ENCODE data around the gene ZNF362.

The ZNF362 gene

DNA sequence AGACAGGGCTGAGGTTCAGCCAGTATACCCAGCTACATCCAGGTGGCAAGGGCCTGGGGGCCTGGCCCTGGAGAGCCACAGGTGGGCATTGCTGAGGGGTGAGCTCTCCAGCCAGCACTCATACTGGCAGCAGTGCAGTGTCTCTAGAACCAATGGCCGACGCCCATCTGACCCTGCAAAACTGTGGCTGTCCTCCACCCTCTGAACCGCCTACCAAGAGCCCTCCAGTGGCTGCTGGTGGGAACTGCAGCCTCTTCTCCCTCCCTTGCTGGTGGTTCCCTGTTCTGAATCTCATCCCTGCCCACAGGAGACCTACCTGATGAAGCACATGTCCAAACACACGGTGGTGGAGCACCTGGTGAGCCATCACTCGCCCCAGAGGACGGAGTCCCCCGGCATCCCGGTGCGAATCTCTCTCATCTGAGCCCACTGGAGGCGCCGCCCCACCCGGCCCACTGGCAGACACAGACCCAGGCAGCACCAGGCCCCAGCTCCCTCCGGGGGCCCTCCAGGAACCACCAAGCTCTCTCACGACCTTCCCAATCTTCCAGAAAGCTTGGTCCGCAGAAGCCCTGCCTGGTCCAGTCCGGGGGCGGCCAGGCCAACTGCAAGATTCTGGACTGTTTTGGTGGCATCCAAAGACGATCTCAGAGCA, 42.5 kb downstream of the ZNF362 start:
- Histone ChIP-seq H3K9me3 (no peaks in the 10 kb centered on the region), H3K36me3 (peaks cover 18 to 67% (median 46%) of the 10 kb centered on the region in 3 donors), H3K4me1 (peaks cover 0 to 32% (median 18%) of the 10 kb centered on the region in 4 donors), H3K27ac (peak overlapping the region; percentile 35 to 48), H3K27me3 (no peaks in the 10 kb centered on the region), H3K4me3 (no peak overlapping the region)
- peak; percentile 84 to 90 for TF ChIP-seq CTCF (IDR thresholded peaks at IDR 0.05)
- intact Hi-C loops (cut with DNase I; ENCODE audit: low total_unique reads): loop anchor here (5.0 kb wide), 2 partner anchors 36 to 169 kb away; no protein-coding TSS in a partner anchor
- DNase-seq: peak; percentile 74 to 83

GRCh38 chr1:33299461-33300155, 43.3 kb downstream of the ZNF362 start:
- H3K27ac ChIP-seq: peak overlapping the region in 1 of 2 donors; percentile 25
- peaks cover 0 to 32% (median 18%) of the 10 kb centered on the region in 4 donors for H3K4me1 ChIP-seq

DNA sequence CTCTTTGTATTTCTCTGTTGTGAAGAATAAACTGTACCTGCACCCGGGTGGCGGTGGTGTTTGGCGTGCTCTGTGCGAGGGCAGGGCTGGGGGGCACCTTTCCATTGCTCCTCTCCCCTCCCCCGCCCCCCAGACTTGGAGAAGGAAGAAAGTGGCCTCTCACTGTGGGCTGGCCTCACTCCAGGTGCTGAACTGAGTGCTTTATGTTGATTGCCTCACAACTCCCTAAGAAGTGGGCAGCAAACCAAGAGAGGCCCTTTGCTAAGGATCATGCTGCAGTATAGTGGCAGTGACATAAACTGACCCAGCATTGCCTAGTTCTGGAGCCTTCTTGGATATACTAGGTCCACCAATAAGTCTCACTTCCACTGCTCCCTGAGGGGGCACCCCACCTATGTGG, 44.4 kb downstream of the ZNF362 start:
- Histone ChIP-seq H3K4me3 (no peak overlapping the region), H3K27me3 (no peaks in the 10 kb centered on the region), H3K4me1 (peaks cover 0 to 25% (median 13%) of the 10 kb centered on the region in 4 donors), H3K9me3 (no peaks in the 10 kb centered on the region), H3K36me3 (peaks cover 18 to 49% (median 30%) of the 10 kb centered on the region in 3 donors), H3K27ac (peak overlapping the region in 1 of 2 donors; percentile 43)
- intact Hi-C loops (cut with DNase I; ENCODE audit: low total_unique reads): loop anchor here (2.0 kb wide), 1 partner anchor 66 kb away; no protein-coding TSS in a partner anchor
- peak; percentile 79 to 82 for DNase-seq
- TF ChIP-seq CTCF (IDR thresholded peaks at IDR 0.05): no peak

More at GRCh38 chr1:33299461-33300155, 43.3 kb downstream of the ZNF362 start:
- Histone ChIP-seq H3K27me3 (no peaks in the 10 kb centered on the region), H3K9me3 (no peaks in the 10 kb centered on the region), H3K36me3 (peaks cover 18 to 58% (median 37%) of the 10 kb centered on the region in 3 donors), H3K4me3 (no peak overlapping the region)
- peak; percentile 18 to 56 for DNase-seq
- intact Hi-C loops (cut with DNase I; ENCODE audit: low total_unique reads): loop anchor here (2.0 to 5.0 kb wide), 3 partner anchors 37 to 168 kb away; no protein-coding TSS in a partner anchor
- no peak for TF ChIP-seq CTCF (IDR thresholded peaks at IDR 0.05)

GRCh38 chr1:33301273-33301984, 45.1 kb downstream of the ZNF362 start:
- DNase-seq: peak; percentile 49 to 62
- Histone ChIP-seq H3K4me1 (peaks cover 0 to 22% (median 13%) of the 10 kb centered on the region in 4 donors), H3K27me3 (peaks cover 0 to 4% of the 10 kb centered on the region in 2 donors), H3K4me3 (no peak overlapping the region), H3K9me3 (no peaks in the 10 kb centered on the region), H3K27ac (peak overlapping the region in 1 of 2 donors; percentile 43), H3K36me3 (peaks cover 18 to 43% (median 25%) of the 10 kb centered on the region in 3 donors)
- TF ChIP-seq CTCF (IDR thresholded peaks at IDR 0.05): no peak
- intact Hi-C loops (cut with DNase I; ENCODE audit: low total_unique reads): loop anchor here (2.0 kb wide), 1 partner anchor 65 kb away; no protein-coding TSS in a partner anchor

DNA sequence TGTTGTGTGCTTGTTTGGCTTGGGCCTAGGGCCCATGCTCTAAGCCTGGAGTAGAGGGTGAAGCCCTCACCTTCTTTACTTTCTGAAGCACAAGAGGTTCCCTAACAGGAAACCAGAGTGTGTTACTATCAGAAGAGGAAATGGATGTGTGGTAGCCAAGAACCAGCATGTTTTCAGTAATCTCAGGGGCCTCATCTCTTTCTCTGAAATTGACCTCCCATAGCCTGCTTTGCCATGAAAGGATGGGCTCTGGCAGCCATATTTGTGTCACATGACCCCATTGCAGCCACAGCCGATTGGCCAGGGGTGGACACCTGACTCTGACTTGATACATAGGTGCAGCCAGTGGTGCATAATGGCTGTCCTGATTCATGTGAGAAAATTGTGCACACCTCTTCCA, 46.0 kb downstream of the ZNF362 start:
- TF ChIP-seq CTCF (IDR thresholded peaks at IDR 0.05): no peak
- peaks cover 11 to 35% (median 19%) of the 10 kb centered on the region in 3 donors for H3K36me3 ChIP-seq
- intact Hi-C loops (cut with DNase I; ENCODE audit: low total_unique reads): no loop called here
- H3K27me3 ChIP-seq: peaks cover 0 to 9% of the 10 kb centered on the region in 2 donors
- DNase-seq: peak in 1 of 2 donors; percentile 44
- H3K9me3 ChIP-seq: no peaks in the 10 kb centered on the region
- no peak overlapping the region for H3K27ac ChIP-seq
- H3K4me1 ChIP-seq: peaks cover 0 to 31% (median 21%) of the 10 kb centered on the region in 4 donors
- no peak overlapping the region for H3K4me3 ChIP-seq

Measured in tibial artery (tissue), 4 donors.